GM18526 (cell line): ENCODE measurements around the gene ATG9A.
A peak's percentile ranks its signal among the peaks of the same experiment; 100 is the strongest.

ENCODE experiments used
- POLR2A ChIP-seq: IDR thresholded peaks from 3 replicates; pipeline ENCODE4 v1.6.1; 2011; ENCODE audit not compliant: insufficient read length; ENCODE audit errors: extremely low read depth

The ATG9A gene

GRCh38 chr2:219207134-219207883 is 22.1 kb downstream of the ATG9A start:
- no peak for TF ChIP-seq POLR2A

GRCh38 chr2:219206328-219207133 is 22.9 kb downstream of the ATG9A start, which contains the start of gene ZFAND2B:
TSS of gene ZFAND2B (plus strand) at chr2:219206782. CDS start at chr2:219206988, 206 bp downstream.
- peak; percentile 98 for TF ChIP-seq POLR2A

GRCh38 chr2:219205981-219206327 is 23.5 kb downstream of the ATG9A start:
- no peak for TF ChIP-seq POLR2A

- no peak for TF ChIP-seq POLR2A
Measured at GRCh38 chr2:219205165-219205538, 24.3 kb downstream of the ATG9A start.

GRCh38 chr2:219204425-219205164 is 24.8 kb downstream of the ATG9A start:
- no peak for TF ChIP-seq POLR2A

GRCh38 chr2:219199470-219200211 is 29.8 kb downstream of the ATG9A start:
- no peak for TF ChIP-seq POLR2A

GRCh38 chr2:219198974-219199373 is 30.5 kb downstream of the ATG9A start:
- no peak for TF ChIP-seq POLR2A

- no peak for TF ChIP-seq POLR2A
Measured at GRCh38 chr2:219197388-219197787, 32.0 kb downstream of the ATG9A start.

GRCh38 chr2:219186754-219187456 is 42.5 kb downstream of the ATG9A start:
- no peak for TF ChIP-seq POLR2A

GRCh38 chr2:219184121-219184520 is 45.3 kb downstream of the ATG9A start:
- TF ChIP-seq POLR2A, result no peak

- no peak for TF ChIP-seq POLR2A
Measured at GRCh38 chr2:219183151-219183772, 46.2 kb downstream of the ATG9A start.

GRCh38 chr2:219182331-219183150 is 46.9 kb downstream of the ATG9A start:
- no peak for TF ChIP-seq POLR2A

- no peak for TF ChIP-seq POLR2A
Measured at GRCh38 chr2:219181531-219181930, 47.9 kb downstream of the ATG9A start.
